ENCODE measurements around the gene EFCAB11.
A peak's percentile ranks its signal among the peaks of the same experiment; 100 is the strongest.

The EFCAB11 gene

DNA sequence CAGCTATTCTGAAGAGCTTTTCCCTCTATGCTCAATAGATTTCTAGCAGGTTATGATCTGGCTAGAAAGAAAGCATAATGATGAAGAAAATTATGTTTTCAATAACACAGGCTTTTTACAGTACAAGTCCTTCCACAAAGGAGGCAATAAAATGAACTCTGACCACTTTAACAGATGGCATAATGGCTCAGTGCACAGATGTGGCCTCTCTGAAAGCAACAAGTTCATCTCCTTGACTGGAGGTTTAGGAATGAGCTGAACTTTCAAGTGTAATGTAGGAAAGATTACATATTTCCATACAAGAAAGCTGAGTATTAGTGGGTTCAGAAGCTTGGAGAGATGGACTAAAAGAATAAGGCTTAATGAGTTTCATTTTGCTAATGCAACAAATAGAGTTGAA is 147.4 kb downstream of the EFCAB11 start:
- no peak for DNase-seq

DNA sequence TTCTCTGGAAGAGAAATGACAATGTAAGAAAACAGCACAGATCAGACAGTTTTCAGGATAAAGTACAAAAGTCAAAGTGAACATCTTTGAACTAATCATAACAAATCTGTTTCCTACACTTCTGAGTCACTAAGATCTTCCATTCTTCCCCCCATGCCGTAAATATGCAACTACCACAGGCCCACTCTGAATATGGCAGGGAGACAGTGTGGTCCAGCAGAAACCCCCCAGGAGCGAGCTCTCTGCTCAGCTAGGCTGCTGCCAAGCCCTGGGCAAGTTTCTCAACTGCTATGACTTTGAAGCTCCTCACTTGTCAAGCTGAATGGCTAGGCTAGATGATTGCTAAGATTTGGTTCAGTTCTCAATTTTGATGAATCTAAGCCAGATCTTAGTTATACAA is 148.1 kb downstream of the EFCAB11 start:
- no peak for DNase-seq

DNA sequence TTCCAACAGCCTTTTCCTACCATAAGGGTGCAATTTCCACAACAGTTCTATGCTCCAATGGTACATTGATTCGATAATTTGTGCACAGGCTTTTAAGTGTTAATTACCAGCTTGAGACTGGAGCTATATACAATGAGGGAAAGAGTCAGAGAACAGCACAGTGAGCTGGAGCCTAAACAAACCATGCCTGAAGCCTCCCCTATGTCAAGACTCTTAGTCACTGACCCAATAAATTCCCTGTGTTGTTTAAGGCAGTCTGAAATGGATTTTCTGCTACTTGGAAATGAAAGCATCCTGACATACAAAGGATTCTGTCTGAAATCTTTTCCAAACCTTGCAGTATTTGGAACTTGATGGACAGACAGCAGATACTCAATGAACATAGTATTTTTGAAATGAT is 149.0 kb downstream of the EFCAB11 start:
- DNase-seq, result no peak

DNA sequence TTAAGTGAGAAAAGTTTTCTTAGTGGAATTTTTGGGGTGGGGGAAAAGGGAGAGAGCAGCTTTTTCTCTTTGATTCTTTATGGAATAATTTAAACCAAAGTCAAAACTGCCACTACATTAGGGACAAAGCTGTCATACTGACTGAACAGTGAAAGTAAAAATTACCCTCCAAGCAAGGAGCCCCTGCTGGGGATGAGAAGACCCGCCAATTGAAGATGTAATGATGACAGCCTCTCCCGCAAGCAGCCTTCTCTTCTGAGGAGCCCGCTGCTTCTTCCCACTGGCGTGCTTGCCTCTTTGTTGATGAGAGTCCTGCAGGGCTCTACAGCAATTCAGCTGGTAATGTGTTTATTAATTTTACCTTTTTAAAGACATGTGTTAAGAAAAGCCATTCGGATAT is 151.0 kb downstream of the EFCAB11 start:
- DNase-seq, result no peak

DNA sequence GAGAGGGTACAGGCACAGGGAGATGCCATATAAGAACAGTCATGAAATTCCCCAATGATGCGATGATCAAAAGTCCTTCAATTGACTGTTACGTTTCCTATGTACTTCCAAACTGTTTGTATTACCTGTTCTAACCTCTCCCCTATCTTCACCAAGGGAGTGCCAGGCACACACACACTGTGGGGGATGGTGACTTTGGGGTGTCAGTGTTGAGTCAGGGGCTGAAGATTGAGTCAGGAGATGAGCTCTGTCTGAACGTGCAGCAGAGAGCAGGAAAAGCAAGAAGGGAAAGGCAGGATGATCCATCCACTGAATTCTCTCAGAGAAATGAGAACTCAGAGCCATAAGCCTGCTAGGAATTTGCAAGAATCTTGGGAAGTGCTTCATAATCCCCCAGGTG is 153.4 kb downstream of the EFCAB11 start:
- DNase-seq, result no peak

DNA sequence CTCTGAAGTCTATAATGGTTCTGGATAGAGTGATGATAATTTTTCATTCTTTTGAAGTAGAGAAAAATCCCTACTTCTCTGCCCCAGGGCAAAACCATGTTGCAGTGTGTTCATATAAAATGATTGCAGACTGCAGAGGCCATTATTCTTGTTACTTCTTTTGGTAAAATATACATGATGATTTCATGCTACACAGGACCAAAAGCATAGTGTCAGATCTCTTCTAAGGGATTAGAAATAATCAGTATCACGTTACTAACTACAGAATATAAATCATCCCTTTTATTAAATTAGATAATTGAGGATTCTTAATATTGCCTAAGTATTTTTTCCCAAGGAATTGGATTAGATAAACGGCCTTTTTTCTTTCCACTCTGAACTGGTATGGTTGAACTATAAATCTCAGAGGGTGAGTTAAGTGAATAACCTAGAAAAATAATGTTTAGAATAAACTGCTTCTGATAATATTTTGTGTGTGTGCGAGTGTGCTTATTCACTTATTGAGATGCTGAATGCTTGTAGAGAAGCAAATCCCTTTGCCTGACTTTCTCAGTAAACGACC is 156.2 kb downstream of the EFCAB11 start:
- DNase-seq, result no peak

DNA sequence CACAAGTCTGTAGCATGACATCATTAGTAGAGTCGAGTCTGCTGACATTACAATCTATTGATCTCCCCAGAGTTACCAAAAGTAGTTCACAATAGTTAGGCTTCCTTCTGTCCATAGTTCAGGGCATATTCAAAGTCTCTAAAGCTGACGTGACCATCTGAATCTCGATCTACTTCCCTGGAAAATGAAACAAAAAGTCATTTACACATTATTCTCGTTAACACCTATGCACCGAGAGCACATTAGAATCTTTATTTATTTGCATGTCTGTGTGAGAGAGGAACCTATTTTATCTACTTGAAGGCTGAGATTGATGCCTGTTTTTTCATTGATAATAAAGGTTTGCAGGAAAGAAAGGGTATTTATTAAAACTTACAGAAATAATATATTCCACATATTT is 157.4 kb downstream of the EFCAB11 start:
- no peak for DNase-seq

DNA sequence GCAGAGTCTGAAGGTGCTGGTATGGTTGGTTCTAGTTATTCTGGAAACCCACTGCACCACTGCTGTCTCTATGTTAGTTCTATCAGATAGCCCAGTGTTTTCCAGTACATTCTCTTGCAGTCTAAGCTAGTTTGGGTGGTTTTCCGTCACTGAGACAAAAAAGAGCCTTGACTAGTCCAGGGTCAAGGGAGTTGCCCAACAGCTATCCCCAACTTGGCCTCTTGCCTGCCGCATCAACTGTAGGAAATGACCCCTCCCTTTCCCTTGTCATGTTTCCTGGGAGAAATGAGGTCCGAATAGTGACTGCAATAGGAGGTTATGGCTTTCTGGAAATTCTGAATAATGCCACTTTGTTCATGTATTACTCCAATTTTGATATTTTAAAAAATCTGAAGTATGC is 160.4 kb downstream of the EFCAB11 start:
- DNase-seq, result no peak

DNA sequence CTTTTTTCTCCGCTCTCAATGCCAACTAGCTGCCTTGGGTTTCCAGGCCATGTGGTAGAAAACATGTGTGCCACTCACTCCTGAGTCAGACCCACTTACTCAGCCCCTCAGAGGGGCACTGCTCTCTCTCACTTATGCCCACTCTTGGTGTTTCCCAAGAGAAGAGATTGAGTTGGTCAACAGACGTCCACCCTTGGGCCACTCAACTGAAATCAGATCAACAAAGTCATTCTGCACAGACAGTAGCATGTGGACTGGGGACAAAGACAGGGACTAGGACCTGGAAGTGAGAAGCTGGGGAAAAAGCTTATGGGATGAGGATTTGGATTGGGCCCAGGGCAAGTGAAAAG is 161.2 kb downstream of the EFCAB11 start:
- DNase-seq, result no peak

DNA sequence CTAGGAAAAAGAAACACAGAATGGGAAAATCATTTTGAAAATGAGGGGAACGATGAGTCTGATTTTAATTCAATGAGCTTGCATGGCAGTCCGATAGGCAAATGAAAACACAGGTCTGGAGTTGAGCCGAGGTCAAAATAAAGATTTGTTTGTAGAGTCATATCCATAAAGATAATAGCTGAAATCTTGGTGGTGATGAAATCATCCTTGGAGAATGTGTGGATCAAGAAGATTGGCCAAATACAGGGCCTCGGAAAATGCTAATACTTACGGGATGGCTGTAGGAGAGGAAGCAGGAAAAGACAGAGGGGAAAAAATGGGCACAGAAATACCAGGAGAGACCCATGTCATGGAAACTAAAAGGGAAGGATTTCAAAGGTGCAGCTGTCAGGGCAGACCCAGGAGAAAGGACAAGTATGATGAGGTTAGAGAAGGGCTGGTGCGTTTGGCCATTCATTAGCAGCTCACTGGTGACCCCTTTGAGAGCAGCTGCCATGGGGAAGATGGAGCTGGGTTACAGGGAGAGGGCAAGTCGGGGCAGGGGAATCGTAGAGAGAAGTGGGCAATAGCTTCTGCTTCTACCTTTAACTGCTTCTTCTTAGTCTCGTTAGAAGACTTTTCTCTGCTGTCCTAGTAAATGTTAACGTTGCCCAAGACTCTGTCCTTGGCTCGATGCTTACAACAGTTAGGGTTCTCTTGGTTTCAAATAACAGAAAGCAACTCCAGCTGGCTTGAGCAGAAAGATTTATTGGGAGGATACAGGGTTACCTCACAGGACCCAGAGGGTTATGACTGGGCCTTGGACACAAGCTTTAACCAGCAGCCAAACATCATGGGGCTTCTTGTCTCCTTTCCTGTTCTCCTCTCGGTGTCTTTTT is 161.8 kb downstream of the EFCAB11 start:
- no peak for DNase-seq

DNA sequence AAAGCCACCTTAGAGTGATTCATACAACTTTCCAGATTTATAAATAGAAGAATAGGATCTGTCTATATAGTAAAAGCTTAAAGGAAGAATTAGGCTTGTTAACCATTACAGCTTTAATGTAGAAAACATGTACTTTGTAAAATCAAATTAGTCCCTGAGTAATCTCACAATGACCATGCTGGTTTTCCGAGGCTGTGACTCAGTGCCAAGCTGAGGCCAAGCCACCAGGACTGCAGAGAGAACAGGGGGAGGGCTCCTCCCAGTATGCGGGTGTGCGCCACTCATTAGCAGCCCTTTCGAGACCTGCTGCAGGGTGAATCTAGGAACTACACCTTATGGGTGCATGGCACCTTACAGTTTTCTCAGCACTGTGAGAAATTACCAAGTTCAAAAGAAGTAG is 167.0 kb downstream of the EFCAB11 start:
- no peak for DNase-seq

DNA sequence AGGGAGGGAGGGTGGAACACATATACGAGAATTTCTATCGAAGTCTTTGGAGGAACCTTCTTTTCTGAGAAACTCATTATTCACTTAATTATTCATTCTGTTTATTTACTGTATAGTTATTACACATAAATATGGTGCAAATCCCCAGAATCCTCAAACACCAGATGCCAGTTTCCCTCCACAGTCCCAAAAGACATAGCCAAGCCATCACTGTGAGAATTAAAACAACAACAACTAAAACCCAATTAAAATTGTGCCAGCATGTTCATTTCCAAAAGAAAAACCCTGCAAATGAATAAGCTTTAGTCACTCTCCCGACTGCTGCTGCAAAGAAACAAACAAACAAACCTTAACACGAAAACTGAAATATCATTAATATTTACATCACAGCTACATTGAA is 173.5 kb downstream of the EFCAB11 start:
- no peak for DNase-seq

DNA sequence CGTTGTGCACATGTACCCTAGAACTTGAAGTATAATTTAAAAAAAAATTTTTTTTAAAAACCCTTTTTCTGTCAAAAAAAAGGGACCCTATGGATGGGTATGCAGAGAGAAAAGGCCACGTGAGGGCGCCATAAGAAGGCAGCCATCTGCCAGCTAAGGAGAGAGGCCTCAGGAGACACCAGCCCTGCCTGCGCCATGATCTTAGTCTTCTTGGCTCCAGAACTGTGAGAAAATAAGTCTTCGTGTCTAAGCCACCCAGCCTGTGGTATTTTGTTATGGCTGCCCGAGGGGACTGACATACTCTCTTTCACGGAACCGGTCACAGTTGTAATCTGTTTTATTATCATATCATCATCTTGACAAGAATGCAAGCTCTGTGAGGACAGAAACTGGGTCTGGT is 174.8 kb downstream of the EFCAB11 start:
- DNase-seq, result no peak

DNA sequence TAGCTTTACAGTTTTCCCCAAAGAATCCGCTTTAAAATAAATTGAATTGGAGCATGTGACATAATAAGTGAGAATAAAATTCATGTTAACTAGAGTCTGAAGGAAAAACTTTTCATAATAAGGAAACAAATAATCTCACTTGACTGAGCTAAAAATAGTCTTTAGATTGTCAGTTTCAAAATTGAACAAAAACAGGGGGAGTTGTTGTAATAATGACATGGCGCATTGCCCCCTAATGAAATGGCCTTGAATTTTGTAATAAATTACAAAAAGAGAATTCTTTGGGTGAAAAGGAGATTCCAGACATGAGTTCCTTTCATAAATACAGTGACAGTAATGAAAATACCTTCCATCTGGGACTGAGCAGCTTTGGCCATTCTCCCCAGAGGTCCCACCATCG is 178.6 kb downstream of the EFCAB11 start:
- peak; percentile 21 to 54 for DNase-seq

DNA sequence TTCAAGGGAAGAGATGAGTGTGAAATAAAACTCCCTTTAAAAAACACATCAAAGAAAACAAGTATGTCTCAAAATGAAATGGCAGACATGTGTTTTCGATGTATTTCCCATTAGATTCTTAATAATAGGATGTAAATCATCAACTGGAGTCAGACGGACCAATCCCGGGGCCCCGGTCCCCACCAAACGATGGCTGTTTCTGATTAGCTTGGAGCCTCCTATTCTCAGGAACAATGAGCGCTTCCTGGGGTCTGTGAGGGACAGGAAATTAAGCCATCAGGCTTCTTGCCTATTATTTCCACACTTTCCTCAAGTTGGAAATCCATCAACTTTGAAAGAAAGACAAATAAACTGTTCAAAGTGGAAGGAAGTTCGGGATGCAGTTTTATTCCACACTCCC is 179.4 kb downstream of the EFCAB11 start:
- no peak for DNase-seq

DNA sequence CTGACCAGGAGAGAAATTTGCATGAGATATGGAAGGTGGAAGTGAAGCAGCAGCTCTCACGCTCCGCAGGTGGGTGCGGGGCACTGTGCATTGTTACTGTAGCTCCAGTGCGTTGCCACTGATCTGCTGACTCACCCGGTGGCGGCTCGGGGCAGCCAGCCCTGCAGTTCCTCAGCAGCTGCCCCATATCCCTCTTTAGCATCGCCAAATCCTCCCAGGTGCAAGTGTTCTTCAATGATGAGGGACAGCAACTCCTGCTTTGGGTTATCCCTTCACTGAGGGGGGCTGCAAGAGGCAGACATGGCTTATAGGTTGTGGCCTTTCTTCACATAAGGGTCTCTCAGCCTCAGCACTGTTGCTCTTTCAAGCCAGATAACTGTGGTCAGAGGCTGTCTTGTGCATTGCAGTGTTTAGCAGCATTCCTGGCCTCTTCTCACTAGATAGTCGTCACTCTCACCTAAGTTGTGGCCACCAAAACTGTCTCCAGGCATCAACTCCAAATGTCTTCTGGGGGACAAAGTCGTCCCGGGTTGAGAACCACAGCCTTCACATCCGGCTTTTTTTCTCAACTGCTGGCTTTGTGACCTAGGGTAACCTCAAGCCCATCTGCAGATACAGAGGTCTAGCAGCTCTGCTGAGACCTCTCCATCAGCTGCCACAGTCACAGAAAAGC is 180.8 kb downstream of the EFCAB11 start:
- no peak for DNase-seq

DNA sequence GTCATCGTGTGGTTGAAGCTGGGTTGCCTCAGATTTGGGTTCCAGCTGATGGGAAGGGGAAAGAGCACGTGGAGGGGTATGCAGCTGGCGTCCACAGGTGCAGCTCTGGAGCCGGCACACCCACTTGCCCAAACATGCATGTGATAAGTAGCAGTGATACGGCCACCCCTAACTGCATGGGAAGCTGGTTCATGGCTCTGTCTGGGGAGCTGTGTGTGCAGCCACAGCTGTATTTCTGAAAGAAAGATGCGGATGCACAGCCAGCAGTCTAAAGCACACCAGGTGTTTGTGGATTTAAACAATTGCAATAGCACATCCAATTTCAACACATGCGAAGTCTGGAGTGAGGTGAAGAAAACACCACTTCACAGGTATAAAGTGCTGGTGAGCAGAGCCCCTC is 181.4 kb downstream of the EFCAB11 start:
- no peak for DNase-seq

DNA sequence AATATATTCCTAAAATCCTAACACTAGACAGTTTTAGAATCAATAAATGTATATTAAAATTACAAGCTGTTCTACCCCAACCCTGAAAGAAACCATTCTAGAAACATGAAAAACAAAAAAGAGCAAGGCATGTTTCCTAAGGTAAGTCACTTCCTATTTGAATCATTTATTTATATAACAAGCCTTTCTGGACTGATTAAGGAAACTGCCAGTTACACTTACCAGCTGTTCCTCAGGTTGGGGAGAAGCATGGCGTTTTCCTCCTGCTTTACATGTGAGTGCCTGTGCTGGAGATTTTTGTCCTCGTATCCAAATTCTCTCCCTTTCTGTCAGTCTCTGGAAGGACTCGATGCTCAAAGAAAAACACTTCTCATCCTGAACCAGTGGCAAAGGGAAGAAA is 183.3 kb downstream of the EFCAB11 start:
- DNase-seq, result no peak

DNA sequence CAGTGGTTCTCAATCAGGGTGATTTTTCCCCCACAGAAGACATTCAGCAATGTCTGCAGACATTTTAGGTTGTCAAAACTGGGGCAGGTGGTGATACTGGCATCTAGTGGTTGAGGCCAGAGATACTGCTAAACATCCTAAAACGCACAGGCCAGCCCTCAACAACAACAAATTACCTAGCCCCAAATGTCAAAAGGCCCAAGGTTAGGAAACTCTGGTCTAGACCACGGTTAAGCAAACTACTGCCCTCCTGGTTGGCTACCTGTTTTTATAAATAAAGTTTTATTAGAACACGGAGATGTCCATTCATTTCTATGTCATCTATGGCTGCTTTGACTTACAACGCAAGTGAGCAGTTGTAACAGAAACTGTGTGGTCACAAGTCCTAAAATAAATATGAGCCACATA is 186.7 kb downstream of the EFCAB11 start:
- DNase-seq, result peak; percentile 53 to 70

DNA sequence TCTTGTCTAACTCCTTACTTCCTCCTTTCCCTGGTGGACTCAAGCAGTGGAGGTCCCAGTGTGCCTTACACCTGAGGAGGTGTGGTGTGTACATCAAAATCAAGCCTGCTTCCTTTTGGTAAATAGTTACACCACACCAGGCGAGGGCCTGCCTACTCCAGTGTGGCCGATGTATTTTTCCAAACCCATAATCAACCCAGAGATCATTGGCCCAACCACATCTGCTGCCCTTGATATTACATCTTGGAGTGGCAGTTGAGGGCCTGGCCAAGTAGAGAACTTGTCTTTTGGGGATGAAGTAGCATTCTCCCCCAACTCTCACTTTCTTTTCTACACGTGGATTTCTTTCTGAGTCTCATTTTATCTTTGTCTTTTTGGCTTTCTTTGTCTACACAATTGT is 187.4 kb downstream of the EFCAB11 start:
- DNase-seq, result no peak

DNA sequence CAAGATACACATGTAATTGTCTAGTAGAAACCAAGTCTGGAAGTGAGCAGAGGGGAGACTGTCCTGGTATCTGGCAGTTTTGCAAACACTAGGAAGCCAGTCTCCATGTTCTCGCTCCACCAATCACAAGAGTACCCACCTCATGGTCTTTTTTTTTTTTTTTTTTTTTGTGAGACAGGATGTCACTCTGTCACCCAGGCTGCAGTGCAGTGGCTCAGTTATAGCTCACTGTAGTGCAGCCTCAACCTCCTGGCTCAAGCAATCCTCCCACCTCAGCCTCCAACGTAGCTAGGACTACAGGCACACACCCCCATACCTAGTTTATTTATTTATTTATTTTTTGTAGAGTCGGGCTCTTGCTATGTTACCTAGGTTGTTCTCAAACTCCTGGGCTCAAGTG is 189.2 kb downstream of the EFCAB11 start:
- no peak for DNase-seq

DNA sequence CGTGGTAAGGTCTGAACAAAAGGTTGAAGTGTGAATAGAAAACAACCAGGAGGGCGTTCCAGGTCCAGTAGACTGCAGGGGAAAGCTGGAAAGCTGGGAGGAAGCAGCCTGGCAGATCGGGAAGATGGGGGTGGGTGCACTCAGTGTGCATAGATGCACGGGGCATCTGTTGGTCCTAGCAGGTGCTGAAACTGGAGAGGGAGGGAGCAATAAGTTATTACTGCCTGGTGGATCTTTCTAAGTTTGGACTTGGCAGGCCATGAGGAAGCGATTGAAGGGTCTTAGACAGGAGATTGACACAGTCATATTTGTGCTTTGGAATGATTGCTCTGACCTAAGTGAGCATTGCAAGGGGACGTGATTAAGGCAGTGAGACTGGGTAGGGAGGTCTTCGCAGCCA is 194.4 kb downstream of the EFCAB11 start:
- DNase-seq, result no peak

DNA sequence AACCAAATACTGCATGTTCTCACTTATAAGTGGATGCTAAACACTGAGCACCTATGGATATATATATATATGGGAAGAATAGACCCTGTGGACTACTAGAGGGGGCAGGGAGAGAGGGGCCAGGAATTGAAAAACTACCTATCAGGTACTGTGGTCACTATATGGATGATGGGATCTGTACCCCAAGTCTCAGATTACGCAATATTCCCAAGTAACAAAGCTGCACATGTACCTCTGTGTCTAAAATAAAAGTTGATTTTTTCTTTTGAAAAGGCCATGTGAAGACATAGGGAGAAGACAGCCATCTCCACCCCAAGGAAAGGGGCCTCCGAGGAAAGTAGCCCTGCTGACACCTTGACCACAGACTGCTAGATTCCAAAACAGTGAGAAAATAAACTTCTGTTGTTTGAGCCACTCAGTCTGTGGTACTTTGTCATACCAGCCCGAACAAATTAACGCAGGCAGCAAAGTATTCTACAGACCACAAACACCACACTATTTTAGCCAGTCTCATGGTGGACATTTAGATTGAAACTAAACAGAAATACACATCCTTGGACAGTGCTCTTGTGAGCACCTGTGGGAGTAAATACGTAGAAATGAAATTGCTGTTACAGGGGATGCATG is 197.1 kb downstream of the EFCAB11 start:
- DNase-seq, result no peak

DNA sequence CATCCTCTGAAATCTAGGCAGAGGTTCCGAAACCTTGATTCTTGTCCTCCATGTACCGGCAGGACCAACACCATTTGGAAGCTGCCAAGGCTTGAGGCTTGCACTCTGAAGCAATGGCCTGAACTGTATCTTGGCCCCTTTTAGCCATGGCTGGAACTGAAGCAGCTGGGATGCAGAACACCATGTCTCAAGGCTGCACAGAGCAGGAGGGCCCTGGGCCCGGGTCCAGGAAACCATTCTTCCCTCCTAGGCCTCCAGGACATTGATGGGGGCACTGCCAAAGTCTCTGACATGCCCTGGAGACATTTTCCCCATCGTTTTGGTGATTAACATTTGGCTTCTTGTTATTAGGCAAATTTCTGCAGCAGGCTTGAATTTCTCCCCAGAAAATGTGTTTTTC is 198.7 kb downstream of the EFCAB11 start:
- DNase-seq, result no peak

Data from inflammatory macrophage treated with lipopolysaccharide for 1 hour (primary cell).